Endothelial cell of umbilical vein (primary cell): ENCODE results near the gene PCDHA13. TPM values are rescaled to one million over a fixed set of nuclear protein-coding genes. Genes with fewer than 3 reads are reported as not detected.

ENCODE experiments used
- BruUV-seq: library from RNA; stranded (reverse); fragments of 400-500 nt; replicated peaks from 2 replicates; lab custom pipeline; 2021; lab: Mats Ljungman, UMichigan
- CTCF ChIA-PET: fragments of 300-600, 350-600 bp; sonication (Branson Sonifier 250); formaldehyde crosslinking; loops from one replicate; lab custom pipeline; 2021; ENCODE audit warnings: antibody characterized with exemption, inconsistent platforms; lab: Charles Lee
- POLR2A ChIA-PET: fragments of 300-600, 350-600 bp; sonication (Branson Sonifier 250); formaldehyde crosslinking; loops from one replicate; lab custom pipeline; 2021; ENCODE audit warnings: antibody characterized with exemption, inconsistent platforms; lab: Charles Lee
- DNase-seq: peaks from one replicate; pipeline ENCODE4 v3.0.0-alpha.2; 2011; ENCODE audit warnings: low read depth, low spot score
- FAIRE-seq: peaks from 2 replicates; lab custom pipeline; 2011; peaks lifted over from hg19 to GRCh38; lab: Jason Lieb, UNC
- H2AFZ ChIP-seq: 2 replicates; pipeline ENCODE4 v1.6.0; 2012; ENCODE audit warnings: low read depth, low read length, control low read depth, inconsistent platforms
- H3K27ac ChIP-seq: 2 replicates; pipeline ENCODE4 v1.5.1; 2011; ENCODE audit warnings: low read depth, mild to moderate bottlenecking, control low read depth, low read length, moderate library complexity; ENCODE audit not compliant: insufficient read depth
- H3K27me3 ChIP-seq, 2 experiments: 2 replicates each; pipeline versions ENCODE4 v1.6.0 to v1.6.1; 2011; ENCODE audit warnings: low read length in 2 of 2, mixed read lengths in 1 of 2; ENCODE audit not compliant: control insufficient read depth in 2 of 2, insufficient read depth in 2 of 2
- H3K36me3 ChIP-seq, 2 experiments: 2 replicates in 1 of 2; 3 replicates in 1 of 2; pipeline ENCODE4 v1.5.1; 2011; ENCODE audit warnings: low read length in 2 of 2, mild to moderate bottlenecking in 1 of 2, moderate library complexity in 1 of 2; ENCODE audit not compliant: control insufficient read depth in 2 of 2, insufficient read depth in 2 of 2; ENCODE audit errors: extremely low read depth in 1 of 2
- H3K4me1 ChIP-seq: 3 replicates; pipeline ENCODE4 v1.5.1; 2011; ENCODE audit warnings: mild to moderate bottlenecking, low read length; ENCODE audit not compliant: control insufficient read depth, insufficient read depth; ENCODE audit errors: extremely low read depth
- H3K4me2 ChIP-seq: 2 replicates; pipeline ENCODE4 v1.6.1; 2011; ENCODE audit warnings: low read length, control low read depth, mixed read lengths; ENCODE audit not compliant: insufficient read depth
- H3K4me3 ChIP-seq, 3 experiments: fragments of 200-600 bp in 1 of 3; sonication (generic), shearing (Covaris generic) in 1 of 3; replicated peaks in 1 of 3; 2 replicates each; pipeline ENCODE4 v1.5.1; 2011 to 2016; ENCODE audit warnings: control low read depth in 3 of 3, low read length in 3 of 3, mild to moderate bottlenecking in 2 of 3, inconsistent platforms in 1 of 3, low read depth in 1 of 3, moderate library complexity in 1 of 3; ENCODE audit not compliant: insufficient read depth in 1 of 3
- H3K79me2 ChIP-seq: 2 replicates; pipeline ENCODE4 v1.6.0; 2012; ENCODE audit warnings: low read length, inconsistent platforms; ENCODE audit not compliant: control insufficient read depth, insufficient read depth
- H3K9ac ChIP-seq: replicated peaks from 2 replicates; pipeline ENCODE3; 2011; ENCODE audit warnings: low read length, control low read depth; ENCODE audit not compliant: insufficient read depth; ENCODE audit errors: extremely low read depth
- H3K9me1 ChIP-seq: replicated peaks from 3 replicates; pipeline ENCODE4 v1.6.0; 2011; ENCODE audit warnings: mild to moderate bottlenecking, low read length; ENCODE audit not compliant: control insufficient read depth, insufficient read depth; ENCODE audit errors: extremely low read depth
- H3K9me3 ChIP-seq: replicated peaks from 2 replicates; pipeline ENCODE4 v1.5.1; 2012; ENCODE audit warnings: low read length, inconsistent platforms; ENCODE audit not compliant: control insufficient read depth, insufficient read depth
- H4K20me1 ChIP-seq: replicated peaks from 2 replicates; pipeline ENCODE3; 2011; ENCODE audit warnings: mild to moderate bottlenecking, low read length; ENCODE audit not compliant: control insufficient read depth, insufficient read depth; ENCODE audit errors: extremely low read depth
- EZH2 ChIP-seq: IDR thresholded peaks from 2 replicates; pipeline ENCODE4 v1.6.1; 2012; ENCODE audit warnings: borderline replicate concordance, low read depth, mild to moderate bottlenecking, moderate library complexity, low read length, inconsistent platforms; ENCODE audit not compliant: severe bottlenecking
- FOS ChIP-seq: IDR thresholded peaks from 2 replicates; pipeline ENCODE4 v1.6.1; 2011; ENCODE audit warnings: mild to moderate bottlenecking, low read length, moderate library complexity, borderline replicate concordance; ENCODE audit not compliant: insufficient read depth
- GATA2 ChIP-seq: IDR thresholded peaks from 2 replicates; pipeline ENCODE4 v1.7.0; 2011; ENCODE audit warnings: low read depth, mild to moderate bottlenecking, moderate library complexity, mixed read lengths, low read length; ENCODE audit not compliant: insufficient read length, insufficient read depth
- JUN ChIP-seq: IDR thresholded peaks from 2 replicates; pipeline ENCODE4 v1.6.1; 2011; ENCODE audit warnings: borderline replicate concordance, low read depth; ENCODE audit not compliant: insufficient read length, insufficient read depth
- MYC ChIP-seq: IDR thresholded peaks from one replicate; pipeline ENCODE4 v1.6.1; 2011; ENCODE audit warnings: mild to moderate bottlenecking, low read depth, low read length
- POLR2A ChIP-seq: IDR thresholded peaks from 2 replicates; pipeline ENCODE4 v1.6.1; 2012; ENCODE audit warnings: low read depth, mild to moderate bottlenecking, control low read depth, low read length
- POLR2AphosphoS5 ChIP-seq: IDR thresholded peaks from 2 replicates; pipeline ENCODE4 v1.6.1; 2012; ENCODE audit warnings: low read depth, mild to moderate bottlenecking, control low read depth, low read length, moderate library complexity; ENCODE audit not compliant: insufficient read depth
- dilution Hi-C: fragments of 300-500 bp; cut with MboI; formaldehyde crosslinking; loops from one replicate; pipeline ENCODE4 v1.15.0; 2019; ENCODE audit warnings: low sequenced_read_pairs; ENCODE audit not compliant: extremely low pct_ligation_motif_present
- intact Hi-C: fragments of 100-400 bp; cut with micrococcal nuclease; formaldehyde crosslinking; loops from one replicate; pipeline ENCODE4 v1.10.0; 2022
- polyA plus RNA-seq, 4 experiments: library from polyadenylated mRNA; depleted of rRNA in 3 of 4; stranded (reverse) in 3 of 4; unstranded in 1 of 4; fragments of >200 nt; gene quantifications; 2 replicates each; pipeline versions ENCODE4 v1.2.1 to v1.2.3, GENCODE V29; 2011 to 2012; ENCODE audit warnings: missing spikeins in 1 of 4
- total RNA-seq: library from RNA; stranded (reverse); gene quantifications from 2 replicates; pipeline ENCODE4 v1.2.3, GENCODE V29; 2021
- TF ChIP-seq, protein P1 (sequence below), 2 donors: IDR thresholded peaks; 1 replicate in 1 of 2; 2 replicates in 1 of 2; pipeline ENCODE4 v1.5.1; 2011; ENCODE audit warnings: low read length in 2 of 2, mild to moderate bottlenecking in 2 of 2, moderate library complexity in 2 of 2, control low read depth in 1 of 2, inconsistent platforms in 1 of 2, low read depth in 1 of 2; ENCODE audit not compliant: insufficient read depth in 1 of 2; ENCODE audit errors: extremely low read depth in 1 of 2
- TF ChIP-seq, protein P2 (sequence below): IDR thresholded peaks from 2 replicates; pipeline ENCODE4 v1.6.1; 2011; ENCODE audit not compliant: insufficient read depth, insufficient read length

PCDHA13 gene
- total and polyA plus RNA-seq, 2 donors (not counting 3 experiments of a cell fraction or from before 2014, with no cell fraction given), result not detected

DNA sequence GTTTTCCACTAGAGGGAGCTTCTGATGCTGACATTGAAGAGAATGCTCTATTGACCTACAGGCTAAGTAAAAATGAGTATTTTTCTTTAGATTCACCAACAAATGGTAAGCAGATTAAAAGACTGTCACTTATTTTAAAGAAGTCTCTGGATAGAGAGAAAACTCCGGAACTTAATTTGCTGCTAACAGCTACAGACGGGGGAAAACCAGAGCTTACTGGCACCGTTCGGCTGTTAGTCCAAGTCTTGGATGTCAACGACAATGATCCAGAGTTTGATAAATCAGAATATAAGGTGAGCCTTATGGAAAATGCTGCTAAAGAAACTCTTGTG lies 12.4 kb upstream of the PCDHA13 start:
- ChIA-PET CTCF (interaction anchor here (0.7 to 1.8 kb wide), 7 partner anchors 13 to 461 kb away, joined by 3 to 9 read pairs (median 4); partner anchors contain the start of gene PCDHGA1), POLR2A (no interaction called here)
- H3K27ac ChIP-seq, result no peak overlapping the region
- FAIRE-seq (no peak), DNase-seq (no peak)
- no peak overlapping the region for H3K9ac ChIP-seq
- no peaks in the 10 kb centered on the region for H3K27me3 ChIP-seq
- BruUV-seq, result no TSS peak
- no peaks in the 10 kb centered on the region for H3K36me3 ChIP-seq
- H3K9me1 ChIP-seq, result no peaks in the 10 kb centered on the region
- intact Hi-C loops (no loop called here), dilution Hi-C loops (no loop called here)
- no peak overlapping the region for H2AFZ ChIP-seq
- no peaks in the 10 kb centered on the region for H3K79me2 ChIP-seq
- H3K4me1 ChIP-seq, result no peaks in the 10 kb centered on the region
- TF ChIP-seq EZH2, result no peak
- TF ChIP-seq POLR2A, result no peak
- TF ChIP-seq MYC, result no peak
- TF ChIP-seq JUN, result no peak
- TF ChIP-seq, protein P1, sequence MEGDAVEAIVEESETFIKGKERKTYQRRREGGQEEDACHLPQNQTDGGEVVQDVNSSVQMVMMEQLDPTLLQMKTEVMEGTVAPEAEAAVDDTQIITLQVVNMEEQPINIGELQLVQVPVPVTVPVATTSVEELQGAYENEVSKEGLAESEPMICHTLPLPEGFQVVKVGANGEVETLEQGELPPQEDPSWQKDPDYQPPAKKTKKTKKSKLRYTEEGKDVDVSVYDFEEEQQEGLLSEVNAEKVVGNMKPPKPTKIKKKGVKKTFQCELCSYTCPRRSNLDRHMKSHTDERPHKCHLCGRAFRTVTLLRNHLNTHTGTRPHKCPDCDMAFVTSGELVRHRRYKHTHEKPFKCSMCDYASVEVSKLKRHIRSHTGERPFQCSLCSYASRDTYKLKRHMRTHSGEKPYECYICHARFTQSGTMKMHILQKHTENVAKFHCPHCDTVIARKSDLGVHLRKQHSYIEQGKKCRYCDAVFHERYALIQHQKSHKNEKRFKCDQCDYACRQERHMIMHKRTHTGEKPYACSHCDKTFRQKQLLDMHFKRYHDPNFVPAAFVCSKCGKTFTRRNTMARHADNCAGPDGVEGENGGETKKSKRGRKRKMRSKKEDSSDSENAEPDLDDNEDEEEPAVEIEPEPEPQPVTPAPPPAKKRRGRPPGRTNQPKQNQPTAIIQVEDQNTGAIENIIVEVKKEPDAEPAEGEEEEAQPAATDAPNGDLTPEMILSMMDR (IDR thresholded peaks at IDR 0.05; ENCODE audit: extremely low read depth in 1 of 2, insufficient read depth in 1 of 2, low read depth in 1 of 2, low read length in 2 of 2), result no peak
- TF ChIP-seq POLR2AphosphoS5, result no peak
- no peak for TF ChIP-seq GATA2
- TF ChIP-seq, protein P2, sequence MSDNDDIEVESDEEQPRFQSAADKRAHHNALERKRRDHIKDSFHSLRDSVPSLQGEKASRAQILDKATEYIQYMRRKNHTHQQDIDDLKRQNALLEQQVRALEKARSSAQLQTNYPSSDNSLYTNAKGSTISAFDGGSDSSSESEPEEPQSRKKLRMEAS, result no peak
- TF ChIP-seq FOS, result no peak
- H3K4me2 ChIP-seq, result no peak overlapping the region
- no peak overlapping the region for H3K4me3 ChIP-seq
- H3K9me3 ChIP-seq, result no peaks in the 10 kb centered on the region
- H4K20me1 ChIP-seq, result no peaks in the 10 kb centered on the region
